Measurements from ENCODE around the gene CLEC19A.

CLEC19A gene

DNA sequence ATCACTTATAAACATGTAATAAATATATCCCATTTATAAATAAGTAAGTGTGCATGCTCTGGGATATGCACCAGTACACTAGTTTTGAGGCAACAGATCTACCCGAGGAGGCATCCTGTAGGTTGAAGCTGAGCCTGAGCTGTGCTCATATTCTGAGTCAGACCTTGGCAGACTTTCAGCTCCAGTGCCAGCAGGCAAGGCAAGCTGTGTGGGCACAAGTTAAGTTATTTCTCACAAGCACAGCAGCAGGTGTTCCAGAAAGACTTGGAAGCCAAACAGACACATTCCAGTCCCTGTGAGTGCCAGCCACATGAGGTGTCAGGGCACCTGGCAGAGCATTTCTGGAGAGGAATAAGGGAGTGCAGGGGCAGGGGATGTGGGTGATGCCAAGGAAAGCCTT is 1.3 kb upstream of the CLEC19A start:
- Histone ChIP-seq H3K27me3 (ENCODE audit: insufficient read depth, low read length) (peaks cover 21% of the 10 kb centered on the region), H3K36me3 (ENCODE audit: insufficient read depth, low read length) (no peaks in the 10 kb centered on the region), H3K79me2 (ENCODE audit: control insufficient read depth, insufficient read depth, low read length, unreplicated experiment) (no peaks in the 10 kb centered on the region), H3K27ac (ENCODE audit: low read depth, low read length) (no peak overlapping the region), H2AFZ (ENCODE audit: low read length, unreplicated experiment) (no peak overlapping the region), H3K4me1 (ENCODE audit: control insufficient read depth, insufficient read depth, low read length, unreplicated experiment) (no peaks in the 10 kb centered on the region), H3K4me3 (ENCODE audit: low read depth, low read length) (no peak overlapping the region)

DNA sequence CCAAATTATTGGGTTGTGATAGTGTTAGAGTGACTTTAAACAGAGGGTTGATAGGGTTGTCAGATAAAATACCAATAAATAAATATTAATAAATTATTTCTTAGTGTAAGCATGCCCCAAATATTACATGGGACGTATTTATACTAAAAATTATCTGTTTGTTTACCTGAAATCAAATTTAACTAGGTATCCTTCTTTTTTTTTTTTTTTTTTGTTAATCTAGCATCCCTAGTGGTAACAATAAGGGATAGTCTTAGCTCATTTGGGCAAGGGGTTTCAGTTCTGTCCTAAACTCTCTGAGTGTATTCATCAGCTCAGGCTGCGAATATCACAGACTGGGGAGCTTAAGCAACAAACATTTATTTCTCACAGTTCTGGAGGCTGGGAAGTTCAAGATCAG is 1.3 kb downstream of the CLEC19A start:
- H3K4me1 ChIP-seq (ENCODE audit: control insufficient read depth, insufficient read depth, low read length, unreplicated experiment): peaks cover 3% of the 10 kb centered on the region

DNA sequence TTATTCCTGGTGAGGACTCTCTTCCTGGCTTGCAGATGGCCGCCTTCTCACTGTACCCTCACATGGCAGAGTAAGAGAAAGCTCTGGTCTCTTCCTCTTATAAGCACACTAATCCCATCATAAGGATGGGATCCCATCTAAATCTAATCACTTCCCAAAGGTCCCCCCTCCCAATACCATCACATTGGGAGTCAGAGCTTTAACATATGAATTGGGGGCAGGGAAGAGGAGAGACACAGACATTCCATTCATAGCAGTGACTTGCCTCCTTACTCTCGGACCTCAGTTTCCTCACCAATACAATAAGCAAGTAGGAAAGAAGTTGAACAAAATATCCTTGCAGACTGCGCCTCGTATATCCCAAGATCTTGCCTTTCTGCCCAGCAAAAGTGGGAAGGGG is 1.7 kb downstream of the CLEC19A start:
- H3K79me2 ChIP-seq (ENCODE audit: control insufficient read depth, insufficient read depth, low read length, unreplicated experiment): no peaks in the 10 kb centered on the region
- peaks cover 3% of the 10 kb centered on the region for H3K4me1 ChIP-seq (ENCODE audit: control insufficient read depth, insufficient read depth, low read length, unreplicated experiment)
- H3K4me3 ChIP-seq (ENCODE audit: low read depth, low read length): no peak overlapping the region
- no peaks in the 10 kb centered on the region for H3K36me3 ChIP-seq (ENCODE audit: insufficient read depth, low read length)
- no peak overlapping the region for H2AFZ ChIP-seq (ENCODE audit: low read length, unreplicated experiment)
- H3K27ac ChIP-seq (ENCODE audit: low read depth, low read length): no peak overlapping the region
- peaks cover 32% of the 10 kb centered on the region for H3K27me3 ChIP-seq (ENCODE audit: insufficient read depth, low read length)

More for the DNA sequence above, 1.3 kb downstream of the CLEC19A start:
- Histone ChIP-seq H3K27ac (ENCODE audit: low read depth, low read length) (no peak overlapping the region), H3K79me2 (ENCODE audit: control insufficient read depth, insufficient read depth, low read length, unreplicated experiment) (no peaks in the 10 kb centered on the region), H2AFZ (ENCODE audit: low read length, unreplicated experiment) (no peak overlapping the region), H3K4me3 (ENCODE audit: low read depth, low read length) (no peak overlapping the region), H3K27me3 (ENCODE audit: insufficient read depth, low read length) (peaks cover 29% of the 10 kb centered on the region), H3K36me3 (ENCODE audit: insufficient read depth, low read length) (no peaks in the 10 kb centered on the region)

DNA sequence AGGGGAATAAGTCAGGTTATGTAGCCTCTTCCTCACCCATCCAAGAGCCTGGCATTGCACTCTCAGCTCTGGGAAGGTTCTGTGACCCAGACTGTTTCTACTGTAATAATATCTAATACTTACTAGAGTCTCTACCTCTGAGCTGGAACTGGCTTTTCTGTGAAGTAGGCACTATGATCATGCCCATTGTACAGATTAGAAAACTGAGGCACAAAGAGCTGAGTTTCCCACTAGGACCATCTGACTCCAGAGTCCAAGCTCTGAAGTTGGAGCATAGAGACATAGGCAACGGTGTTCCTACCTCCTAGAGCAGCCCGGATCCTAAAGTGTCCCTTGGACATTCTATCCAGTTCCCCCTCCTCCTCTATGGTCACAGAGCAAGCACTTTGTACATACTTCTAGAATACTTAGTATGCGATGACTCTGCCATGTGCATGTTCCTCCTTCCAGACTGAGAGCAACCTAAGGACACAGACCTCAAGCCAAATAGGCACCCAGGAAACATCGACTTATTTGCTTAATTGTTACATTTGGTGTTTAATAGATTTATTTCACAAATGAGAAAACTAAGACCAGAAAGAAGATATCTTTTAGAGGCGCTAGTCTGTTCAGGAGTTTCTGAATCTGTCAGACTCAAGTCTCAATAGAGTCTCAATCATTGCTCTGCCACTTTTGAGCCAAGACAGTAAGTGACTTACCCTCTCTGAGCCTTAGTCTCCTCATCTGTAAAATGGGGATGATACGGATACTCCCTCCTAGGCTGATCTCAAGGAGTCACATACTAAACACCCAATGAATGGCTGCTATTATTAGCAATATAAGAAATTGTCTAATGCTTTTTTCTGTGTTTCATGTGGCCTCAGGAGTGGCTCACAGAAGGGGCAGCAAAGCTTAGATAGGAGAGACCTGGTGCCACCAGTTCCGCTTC is 3.6 kb downstream of the CLEC19A start:
- H3K27me3 ChIP-seq (ENCODE audit: insufficient read depth, low read length): peaks cover 46% of the 10 kb centered on the region
- no peaks in the 10 kb centered on the region for H3K79me2 ChIP-seq (ENCODE audit: control insufficient read depth, insufficient read depth, low read length, unreplicated experiment)
- peaks cover 3% of the 10 kb centered on the region for H3K4me1 ChIP-seq (ENCODE audit: control insufficient read depth, insufficient read depth, low read length, unreplicated experiment)
- H3K27ac ChIP-seq (ENCODE audit: low read depth, low read length): no peak overlapping the region
- no peaks in the 10 kb centered on the region for H3K36me3 ChIP-seq (ENCODE audit: insufficient read depth, low read length)
- H2AFZ ChIP-seq (ENCODE audit: low read length, unreplicated experiment): no peak overlapping the region
- no peak overlapping the region for H3K4me3 ChIP-seq (ENCODE audit: low read depth, low read length)

DNA sequence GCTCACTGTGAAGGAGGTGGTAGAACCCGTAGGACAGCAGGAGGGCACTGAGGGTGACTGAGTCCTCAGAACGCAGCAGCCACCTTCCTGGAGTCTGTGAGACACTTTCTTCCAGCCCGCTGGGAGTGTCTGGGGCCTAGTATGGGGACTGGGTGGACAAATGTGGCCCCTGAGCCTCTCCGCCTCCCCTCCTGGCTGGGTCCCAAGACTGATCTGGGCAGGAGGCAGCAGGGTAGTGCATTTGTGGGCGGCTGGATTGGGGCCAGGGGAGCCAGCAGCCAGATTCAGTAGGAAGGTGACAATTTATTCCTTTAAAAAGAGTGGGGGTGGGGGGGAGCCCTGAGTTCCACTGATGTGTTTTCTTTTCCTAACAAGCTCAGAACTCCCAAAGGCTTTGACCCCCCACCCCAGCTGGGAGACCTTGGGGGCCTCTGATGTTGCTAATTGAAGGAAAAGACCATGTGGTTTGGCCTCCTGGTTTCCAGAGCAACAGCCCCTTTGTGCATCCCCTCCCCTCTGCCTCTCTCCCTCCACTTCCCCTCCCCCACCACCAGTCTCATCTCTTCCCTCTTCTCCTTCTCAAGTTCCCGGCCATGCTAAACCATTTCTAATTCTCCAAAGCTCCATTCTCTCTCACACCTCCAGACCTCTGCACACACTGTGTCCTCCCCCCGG is 4.4 kb downstream of the CLEC19A start:
- peaks cover 3% of the 10 kb centered on the region for H3K4me1 ChIP-seq (ENCODE audit: control insufficient read depth, insufficient read depth, low read length, unreplicated experiment)
- H2AFZ ChIP-seq (ENCODE audit: low read length, unreplicated experiment): no peak overlapping the region
- H3K4me3 ChIP-seq (ENCODE audit: low read depth, low read length): no peak overlapping the region
- no peaks in the 10 kb centered on the region for H3K79me2 ChIP-seq (ENCODE audit: control insufficient read depth, insufficient read depth, low read length, unreplicated experiment)
- H3K27ac ChIP-seq (ENCODE audit: low read depth, low read length): no peak overlapping the region
- H3K27me3 ChIP-seq (ENCODE audit: insufficient read depth, low read length): peaks cover 55% of the 10 kb centered on the region
- H3K36me3 ChIP-seq (ENCODE audit: insufficient read depth, low read length): no peaks in the 10 kb centered on the region

DNA sequence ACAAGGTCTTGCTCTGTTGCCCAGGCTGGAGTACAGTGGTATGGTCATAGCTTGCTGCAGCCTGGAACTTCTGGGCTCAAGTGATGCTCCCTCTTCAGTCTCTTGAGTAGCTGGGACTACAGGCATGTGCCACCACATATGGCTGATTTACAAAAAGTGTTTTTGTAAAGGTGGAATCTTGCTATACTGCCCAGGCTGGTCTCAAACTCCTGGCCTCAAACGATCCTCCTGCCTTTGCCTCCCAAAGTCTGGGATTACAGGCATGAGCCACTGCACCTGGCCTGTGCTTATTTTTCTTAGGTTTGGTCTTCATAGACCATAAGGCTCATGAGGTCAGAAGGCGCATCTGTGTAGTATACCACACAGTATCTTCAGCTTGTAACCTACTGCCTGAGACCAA is 5.3 kb downstream of the CLEC19A start:
- Histone ChIP-seq H3K79me2 (ENCODE audit: control insufficient read depth, insufficient read depth, low read length, unreplicated experiment) (no peaks in the 10 kb centered on the region), H3K36me3 (ENCODE audit: insufficient read depth, low read length) (no peaks in the 10 kb centered on the region), H3K27me3 (ENCODE audit: insufficient read depth, low read length) (peaks cover 64% of the 10 kb centered on the region), H2AFZ (ENCODE audit: low read length, unreplicated experiment) (no peak overlapping the region), H3K27ac (ENCODE audit: low read depth, low read length) (no peak overlapping the region), H3K4me1 (ENCODE audit: control insufficient read depth, insufficient read depth, low read length, unreplicated experiment) (peaks cover 3% of the 10 kb centered on the region), H3K4me3 (ENCODE audit: low read depth, low read length) (no peak overlapping the region)

DNA sequence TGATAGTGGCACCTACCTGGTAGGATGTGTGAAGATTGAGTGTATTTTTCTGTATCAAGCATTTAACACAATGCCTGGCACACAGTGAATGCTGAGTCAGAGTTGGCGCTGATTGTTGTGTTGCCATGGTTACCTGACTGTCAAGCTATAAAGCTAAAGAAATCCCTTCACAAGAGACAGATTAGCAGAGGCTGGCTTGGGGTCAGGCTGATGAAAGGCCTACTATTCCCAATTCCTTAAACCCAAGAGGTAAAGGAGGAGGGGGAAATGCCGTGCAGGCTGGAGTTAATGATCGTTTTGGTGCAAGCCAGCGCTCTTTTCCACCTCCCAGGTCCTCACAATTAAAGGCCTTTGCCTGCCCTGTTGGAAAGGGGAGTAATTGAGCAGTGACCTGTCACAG is 5.9 kb downstream of the CLEC19A start:
- Histone ChIP-seq H3K36me3 (ENCODE audit: insufficient read depth, low read length) (no peaks in the 10 kb centered on the region), H3K4me3 (ENCODE audit: low read depth, low read length) (no peak overlapping the region), H3K4me1 (ENCODE audit: control insufficient read depth, insufficient read depth, low read length, unreplicated experiment) (peaks cover 3% of the 10 kb centered on the region), H3K27ac (ENCODE audit: low read depth, low read length) (no peak overlapping the region), H3K79me2 (ENCODE audit: control insufficient read depth, insufficient read depth, low read length, unreplicated experiment) (no peaks in the 10 kb centered on the region), H3K27me3 (ENCODE audit: insufficient read depth, low read length) (peaks cover 64% of the 10 kb centered on the region), H2AFZ (ENCODE audit: low read length, unreplicated experiment) (no peak overlapping the region)

DNA sequence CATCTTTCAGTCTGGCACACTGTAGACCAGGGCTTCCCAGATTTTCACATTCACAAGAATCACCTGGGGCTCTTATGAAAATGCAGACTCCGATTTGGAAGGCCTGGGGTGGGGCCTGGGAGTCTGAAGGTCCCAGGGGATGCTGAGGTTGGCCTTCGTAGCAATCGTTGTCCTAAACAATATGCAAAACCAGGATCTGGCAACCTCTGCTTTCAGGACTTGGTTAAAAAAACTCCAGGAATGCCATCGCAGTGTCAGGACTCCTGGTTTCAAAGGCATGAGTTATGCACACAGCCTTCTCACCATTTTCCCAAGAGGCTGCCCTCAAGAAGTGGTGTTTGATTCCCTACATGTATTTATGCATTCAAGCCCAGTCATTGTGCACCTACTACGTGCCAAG is 6.7 kb downstream of the CLEC19A start:
- Histone ChIP-seq H3K4me3 (ENCODE audit: low read depth, low read length) (no peak overlapping the region), H3K79me2 (ENCODE audit: control insufficient read depth, insufficient read depth, low read length, unreplicated experiment) (no peaks in the 10 kb centered on the region), H3K27ac (ENCODE audit: low read depth, low read length) (no peak overlapping the region), H3K36me3 (ENCODE audit: insufficient read depth, low read length) (no peaks in the 10 kb centered on the region), H2AFZ (ENCODE audit: low read length, unreplicated experiment) (no peak overlapping the region), H3K4me1 (ENCODE audit: control insufficient read depth, insufficient read depth, low read length, unreplicated experiment) (peaks cover 3% of the 10 kb centered on the region), H3K27me3 (ENCODE audit: insufficient read depth, low read length) (peaks cover 66% of the 10 kb centered on the region)

DNA sequence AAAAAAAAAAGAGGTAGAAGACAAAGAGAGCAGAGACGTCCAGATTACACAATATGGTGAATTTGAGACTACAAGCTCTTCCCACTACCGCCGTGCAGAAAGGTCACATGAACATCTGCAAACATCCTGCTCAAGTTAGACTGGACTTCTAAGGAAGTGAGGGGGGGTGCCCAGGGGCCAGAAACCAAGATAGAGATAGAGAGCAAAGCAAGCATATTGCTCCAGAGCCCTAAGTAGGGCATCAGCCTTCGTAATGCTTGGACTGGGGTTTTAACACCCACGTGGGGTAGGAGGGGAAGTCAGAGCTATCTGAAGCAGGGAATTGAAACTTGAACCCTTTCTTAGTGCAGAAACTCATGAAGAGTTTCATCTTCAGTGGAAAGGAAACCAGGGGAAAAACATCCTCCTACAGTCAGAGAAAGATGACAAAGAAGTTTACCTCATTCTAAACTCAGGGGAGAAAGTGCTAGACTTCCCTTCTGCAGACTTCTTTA is 8.7 kb downstream of the CLEC19A start:
- no peaks in the 10 kb centered on the region for H3K36me3 ChIP-seq (ENCODE audit: insufficient read depth, low read length)

DNA sequence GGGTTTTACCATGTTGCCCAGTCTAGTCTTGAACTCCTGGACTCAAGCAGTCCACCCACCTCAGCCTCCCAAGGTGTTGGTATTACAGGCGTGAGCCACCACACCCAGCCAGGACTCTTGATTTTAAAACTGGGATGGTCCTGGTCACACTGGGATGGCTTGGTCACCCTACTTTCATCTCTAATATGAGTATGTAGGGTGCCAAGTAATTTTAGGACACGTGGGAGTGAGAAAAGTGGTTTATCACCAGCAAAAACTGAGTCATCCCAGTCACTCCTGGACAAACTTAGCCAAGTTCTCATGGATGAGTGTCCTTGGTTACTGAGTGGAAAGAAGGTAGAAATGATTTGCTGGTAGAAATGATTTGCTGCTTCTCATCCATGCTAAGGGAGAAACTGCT is 9.9 kb downstream of the CLEC19A start:
- peaks cover 78% of the 10 kb centered on the region for H3K27me3 ChIP-seq (ENCODE audit: insufficient read depth, low read length)
- no peaks in the 10 kb centered on the region for H3K79me2 ChIP-seq (ENCODE audit: control insufficient read depth, insufficient read depth, low read length, unreplicated experiment)
- no peak overlapping the region for H2AFZ ChIP-seq (ENCODE audit: low read length, unreplicated experiment)
- no peaks in the 10 kb centered on the region for H3K36me3 ChIP-seq (ENCODE audit: insufficient read depth, low read length)
- H3K4me1 ChIP-seq (ENCODE audit: control insufficient read depth, insufficient read depth, low read length, unreplicated experiment): peaks cover 3% of the 10 kb centered on the region
- no peak overlapping the region for H3K27ac ChIP-seq (ENCODE audit: low read depth, low read length)
- H3K4me3 ChIP-seq (ENCODE audit: low read depth, low read length): no peak overlapping the region

More for the DNA sequence above, 8.7 kb downstream of the CLEC19A start:
- no peak overlapping the region for H3K27ac ChIP-seq (ENCODE audit: low read depth, low read length)
- H3K4me1 ChIP-seq (ENCODE audit: control insufficient read depth, insufficient read depth, low read length, unreplicated experiment): peaks cover 3% of the 10 kb centered on the region
- H3K4me3 ChIP-seq (ENCODE audit: low read depth, low read length): no peak overlapping the region
- no peak overlapping the region for H2AFZ ChIP-seq (ENCODE audit: low read length, unreplicated experiment)
- no peaks in the 10 kb centered on the region for H3K79me2 ChIP-seq (ENCODE audit: control insufficient read depth, insufficient read depth, low read length, unreplicated experiment)
- peaks cover 72% of the 10 kb centered on the region for H3K27me3 ChIP-seq (ENCODE audit: insufficient read depth, low read length)

Data from ACC112 (cell line).